Breast epithelium (tissue), 3 donors: Measurements from ENCODE around the gene MYL4.
"Not testable (repeated sequence)": the region's sequence is repeated elsewhere in the genome, so short reads cannot be mapped to it uniquely, and the experiment has no call there.

ENCODE experiments used
- CTCF ChIP-seq, 3 donors: fragments of 450-650 bp; IDR thresholded peaks; one replicate each; pipeline ENCODE4 v1.5.1; 2016 to 2017; ENCODE audit warnings: antibody characterized with exemption in 3 of 3, mild to moderate bottlenecking in 3 of 3, moderate library complexity in 3 of 3
- POLR2A ChIP-seq: fragments of 450-650 bp; IDR thresholded peaks from one replicate; pipeline ENCODE4 v1.6.1; 2016; ENCODE audit warnings: antibody characterized with exemption, mild to moderate bottlenecking, moderate library complexity

GRCh38 chr17:47268964-47269363 lies 59.8 kb downstream of the MYL4 start:
- TF ChIP-seq CTCF (IDR thresholded peaks at IDR 0.05); POLR2A: not testable (repeated sequence)
